OCI-M1 (cell line): Measurements from ENCODE around the gene SNRNP40.

Source experiments
- DNase-seq: peaks from one replicate; lab custom pipeline; 2025; lab: John Stamatoyannopoulos, UW

Gene SNRNP40

DNA sequence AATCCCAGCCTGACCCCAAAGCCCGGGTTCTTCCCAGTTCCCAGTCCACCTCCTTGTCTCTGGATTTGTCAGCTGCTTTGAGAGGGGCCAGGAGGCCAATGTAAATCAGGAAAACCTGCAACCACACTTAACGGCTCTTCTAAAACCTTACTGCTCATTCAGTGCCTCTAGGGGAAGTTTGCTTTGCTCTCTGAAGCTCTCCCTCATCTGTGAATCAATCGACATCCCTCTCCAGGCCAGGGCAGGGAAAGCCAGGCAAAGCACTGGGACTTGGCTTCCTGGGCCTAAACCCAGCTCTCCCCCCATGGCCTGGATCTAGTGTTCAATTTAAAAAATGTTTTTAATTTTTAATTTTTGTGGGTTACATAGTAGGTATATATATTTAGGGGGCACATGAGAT is 66.2 kb downstream of the SNRNP40 start:
- DNase-seq, result no peak

DNA sequence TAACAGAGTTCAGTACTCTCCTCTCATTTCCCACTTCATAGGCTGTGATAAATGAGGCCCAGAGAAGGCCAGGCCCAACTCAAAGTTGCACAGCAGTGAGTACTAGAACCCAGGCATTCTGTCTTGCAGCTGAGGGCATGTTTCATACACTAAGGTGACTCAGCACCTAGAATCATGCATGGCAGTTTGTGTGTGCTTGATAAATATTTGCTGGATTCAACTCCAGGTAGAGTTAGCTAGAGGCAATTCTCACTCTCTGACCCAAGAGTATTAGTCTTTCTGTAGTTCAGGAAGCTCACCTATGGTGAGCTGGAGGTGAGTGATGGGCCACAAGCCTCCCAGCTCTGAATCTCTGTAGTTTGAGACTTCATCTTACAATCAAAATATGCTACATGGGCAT is 67.6 kb downstream of the SNRNP40 start:
- DNase-seq, result no peak

DNA sequence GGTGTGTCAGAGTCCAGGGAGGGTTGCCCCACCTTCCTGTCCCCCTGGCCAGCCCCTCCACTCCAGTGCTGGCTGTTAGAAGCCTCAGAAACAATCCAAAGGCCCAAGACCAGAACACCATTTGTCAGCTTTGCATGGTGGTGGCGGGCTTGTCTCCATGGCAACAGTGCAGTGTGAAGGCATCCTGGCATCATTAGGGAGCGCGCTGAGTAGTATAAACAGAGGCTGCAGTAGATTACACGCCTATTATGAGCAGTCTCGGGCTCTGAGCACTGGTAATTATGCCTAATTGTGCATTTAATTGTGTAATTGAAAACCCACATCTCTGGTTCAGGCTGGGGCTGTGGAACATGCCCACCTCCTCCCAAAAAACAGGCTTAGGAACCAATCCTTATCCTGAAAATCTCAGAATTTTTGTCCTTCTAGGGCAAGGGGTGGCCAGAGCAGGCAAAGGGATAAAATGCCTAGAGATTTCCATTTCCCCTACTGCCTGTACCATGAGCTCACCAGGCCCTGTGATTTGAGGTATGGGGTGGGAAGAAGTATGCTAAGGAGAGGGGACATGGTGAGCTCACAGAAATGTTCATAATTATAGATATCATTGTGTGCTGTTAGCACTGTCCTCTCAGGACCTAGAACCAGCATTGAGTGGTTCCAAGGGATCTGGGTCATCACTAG is 68.6 kb downstream of the SNRNP40 start:
- DNase-seq, result no peak

DNA sequence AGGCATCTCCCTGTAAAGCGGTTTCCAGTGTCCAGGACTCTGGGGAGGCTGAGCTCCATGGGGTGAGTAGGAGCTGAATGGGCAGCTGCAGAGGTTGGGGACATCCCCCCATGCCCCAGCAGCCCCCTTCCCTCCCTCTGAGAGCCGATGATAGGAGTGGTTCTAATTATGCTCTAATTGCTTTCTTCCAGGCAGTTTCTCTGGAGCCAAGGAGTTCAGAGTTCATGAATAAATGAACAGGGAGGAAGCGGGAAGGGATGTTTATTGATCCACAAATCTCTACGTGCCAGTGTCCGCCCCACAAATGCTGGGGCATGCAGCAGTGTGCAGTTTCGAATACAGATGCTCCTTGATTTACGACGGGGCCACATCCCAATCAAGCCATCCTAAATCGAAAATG is 72.5 kb downstream of the SNRNP40 start:
- DNase-seq, result no peak

DNA sequence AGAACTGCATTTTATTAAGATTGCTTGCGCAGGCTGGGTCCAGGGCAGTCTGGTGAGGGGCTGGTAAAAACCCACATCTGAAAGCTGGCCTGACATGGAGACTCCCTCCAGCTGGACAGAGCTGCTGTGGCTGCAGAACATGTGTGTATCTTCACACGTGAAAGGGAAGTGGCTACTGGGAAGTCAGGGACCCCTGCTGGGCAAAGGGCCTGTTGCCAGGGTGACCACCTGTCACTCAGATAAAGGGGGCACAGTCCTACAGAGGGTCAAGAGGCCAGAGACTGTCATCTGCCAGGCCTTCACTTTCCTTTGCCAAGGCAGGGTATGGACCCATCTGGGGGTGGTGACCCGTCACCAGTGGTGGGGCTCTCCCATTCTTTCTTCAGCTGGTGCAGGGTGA is 74.4 kb downstream of the SNRNP40 start:
- no peak for DNase-seq

DNA sequence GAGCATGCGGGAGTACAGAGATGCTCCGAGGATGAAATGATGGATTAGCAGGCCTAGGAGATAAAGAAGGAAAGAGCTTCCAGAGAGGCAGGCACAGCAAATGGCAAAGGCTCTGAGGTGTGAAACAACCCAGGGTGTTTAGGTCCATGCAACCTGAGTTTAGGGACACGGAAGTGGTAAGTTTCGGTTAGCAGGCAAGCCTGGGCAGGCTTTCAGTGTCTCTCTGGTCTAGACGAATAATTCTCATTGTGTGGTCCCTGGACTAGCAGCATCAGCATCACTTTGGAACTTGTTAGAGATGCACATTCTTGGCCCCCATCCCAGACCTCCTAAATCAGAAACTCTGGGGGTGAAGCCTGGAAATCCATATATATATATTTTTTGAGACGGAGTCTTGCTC is 75.5 kb downstream of the SNRNP40 start:
- DNase-seq, result no peak

DNA sequence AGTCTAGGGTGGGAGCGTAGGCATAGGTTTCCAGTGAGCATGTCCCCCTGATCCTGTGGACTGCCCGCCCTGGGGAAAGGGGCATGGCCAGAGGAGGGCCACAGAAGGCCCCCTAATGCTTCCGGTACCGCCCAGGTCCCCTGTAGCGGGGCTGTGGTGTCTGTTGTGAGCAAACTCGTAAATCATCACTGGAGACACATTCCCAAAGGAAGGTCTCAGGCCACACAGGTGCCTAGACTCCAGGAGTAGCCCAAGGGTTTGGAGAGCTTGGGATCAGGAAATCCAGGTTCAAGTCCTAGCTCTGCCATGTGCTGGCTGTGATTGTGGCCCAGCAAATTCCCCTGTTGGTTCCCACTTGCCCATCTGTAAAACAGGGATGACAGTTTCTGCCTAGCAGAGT is 77.1 kb downstream of the SNRNP40 start:
- no peak for DNase-seq

DNA sequence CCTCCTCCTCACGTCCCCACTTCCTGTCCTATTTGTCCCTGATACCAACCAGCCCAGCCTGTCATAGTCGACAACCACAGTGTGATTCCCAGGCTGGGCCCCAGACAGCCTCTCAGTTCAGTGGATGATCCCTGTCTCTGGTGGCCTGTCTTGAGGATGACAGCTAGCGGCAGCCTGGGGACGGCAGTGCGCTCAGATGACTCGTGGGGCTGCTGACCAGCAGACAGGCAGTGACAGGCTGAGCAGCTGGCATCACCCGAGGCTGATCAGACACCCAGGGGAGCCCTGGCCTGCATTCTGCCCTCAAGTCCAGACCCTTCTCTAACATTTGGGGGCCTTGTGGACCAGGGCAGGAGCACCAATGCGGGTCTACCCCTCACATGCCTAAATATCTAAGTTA is 77.9 kb downstream of the SNRNP40 start:
- no peak for DNase-seq

DNA sequence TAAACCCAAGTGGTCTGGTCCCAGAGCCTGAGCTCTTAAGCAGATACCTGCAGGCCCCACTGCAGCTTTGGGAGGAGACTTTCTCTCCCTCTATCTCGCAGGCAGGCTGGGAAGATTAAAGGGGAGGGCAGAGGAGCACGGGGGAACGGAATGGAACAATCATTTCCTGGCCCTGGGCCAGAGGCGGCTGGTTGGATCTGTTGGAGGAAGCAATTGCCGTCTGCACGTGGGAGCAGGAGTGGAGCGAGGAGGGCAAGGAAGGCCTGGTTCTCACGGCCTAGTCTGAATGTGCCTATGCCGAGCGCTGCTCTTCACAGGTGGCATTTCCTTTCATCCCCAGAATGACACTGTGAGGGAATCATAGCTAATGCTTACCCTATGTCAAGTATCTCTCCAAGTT is 80.6 kb downstream of the SNRNP40 start:
- DNase-seq, result peak; percentile 7

DNA sequence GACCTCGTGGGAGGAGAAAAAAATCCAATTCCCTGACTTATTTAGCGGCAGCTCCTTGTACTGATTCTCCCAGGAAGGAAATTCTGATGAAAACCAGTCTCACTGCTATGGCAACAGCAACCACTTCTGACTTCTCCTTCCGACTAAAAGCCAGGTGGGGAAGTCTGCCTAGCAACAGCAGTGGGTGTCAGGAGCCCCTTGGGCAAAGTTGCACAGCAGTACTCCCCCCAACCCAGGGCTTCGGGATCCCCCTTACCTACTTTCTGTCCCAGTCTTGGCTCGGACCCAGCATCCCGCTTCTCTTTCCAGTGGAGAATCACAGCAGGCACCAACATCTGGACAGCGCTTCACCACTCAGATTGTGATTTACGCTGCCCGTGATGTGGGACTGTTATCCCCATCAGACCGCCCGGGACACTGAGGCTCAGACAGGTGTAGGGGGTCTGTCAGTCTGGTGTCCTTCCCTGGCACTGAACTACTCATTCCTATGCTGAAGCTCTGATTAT is 81.5 kb downstream of the SNRNP40 start:
- DNase-seq, result no peak

DNA sequence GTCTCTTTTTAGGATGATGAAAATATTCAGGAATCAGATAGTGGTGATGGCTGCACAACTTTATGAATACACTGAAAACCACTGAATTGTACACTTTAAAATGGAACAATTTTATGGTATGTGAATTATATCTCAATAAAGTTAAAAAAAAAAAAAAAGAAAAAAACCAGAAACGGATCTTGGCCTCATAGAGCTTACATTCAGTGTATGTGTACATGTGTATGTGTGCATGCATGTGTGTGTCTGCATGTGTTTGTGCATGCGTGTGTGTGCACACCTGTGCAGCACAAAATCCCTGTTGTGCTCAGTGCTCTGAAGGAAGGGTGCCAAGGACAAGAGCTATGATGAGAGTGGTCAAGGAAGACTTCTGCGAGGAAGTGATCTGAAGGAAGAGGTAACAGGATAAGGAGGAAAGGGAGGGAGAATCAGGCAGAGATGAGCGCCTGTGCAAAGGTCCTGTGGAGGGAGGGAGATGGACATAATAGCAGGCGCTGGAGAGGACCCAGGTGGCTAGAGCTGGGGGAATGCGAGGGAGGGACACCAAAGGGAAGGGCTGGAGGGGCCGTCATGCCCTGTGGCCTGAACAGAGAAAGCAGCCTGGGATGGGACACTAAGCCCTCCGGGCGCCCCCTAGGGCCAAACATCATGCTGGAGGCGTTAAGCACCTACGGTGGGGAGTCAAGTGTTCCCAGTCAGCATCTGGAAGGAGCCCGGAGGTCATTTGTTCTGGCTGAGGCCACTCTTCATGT is 82.1 kb downstream of the SNRNP40 start:
- DNase-seq, result no peak
